Ammon's horn (tissue), 1 donor: Measurements from ENCODE around the gene TRAPPC2.
A peak's percentile ranks its signal among the peaks of the same experiment; 100 is the strongest.
"Not testable (repeated sequence)": the region's sequence is repeated elsewhere in the genome, so short reads cannot be mapped to it uniquely, and the experiment has no call there.

ENCODE experiments used
- DNase-seq: peaks from one replicate; pipeline ENCODE4 v3.0.0-alpha.2; 2016; ENCODE audit warnings: low spot score

Gene TRAPPC2

DNA sequence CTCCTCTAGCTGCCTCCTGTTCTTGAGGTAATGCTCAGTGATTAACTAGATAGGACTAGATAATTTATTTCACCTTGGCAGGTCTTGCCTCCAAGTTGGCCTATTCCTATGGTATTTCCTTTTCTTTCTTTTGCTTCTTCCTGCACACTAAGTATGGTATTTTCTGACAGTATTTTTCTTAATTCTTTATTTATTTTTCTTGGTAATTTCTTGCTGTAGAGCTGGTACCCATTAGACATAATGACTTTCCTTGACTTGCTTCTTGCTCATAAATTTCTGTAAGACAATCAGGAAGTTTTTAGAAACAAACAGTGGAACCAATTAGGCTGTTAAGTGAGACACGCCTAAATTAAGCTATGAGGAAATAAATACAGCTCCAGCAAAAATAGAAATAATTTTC, 36.0 kb downstream of the TRAPPC2 start:
- no peak for DNase-seq

DNA sequence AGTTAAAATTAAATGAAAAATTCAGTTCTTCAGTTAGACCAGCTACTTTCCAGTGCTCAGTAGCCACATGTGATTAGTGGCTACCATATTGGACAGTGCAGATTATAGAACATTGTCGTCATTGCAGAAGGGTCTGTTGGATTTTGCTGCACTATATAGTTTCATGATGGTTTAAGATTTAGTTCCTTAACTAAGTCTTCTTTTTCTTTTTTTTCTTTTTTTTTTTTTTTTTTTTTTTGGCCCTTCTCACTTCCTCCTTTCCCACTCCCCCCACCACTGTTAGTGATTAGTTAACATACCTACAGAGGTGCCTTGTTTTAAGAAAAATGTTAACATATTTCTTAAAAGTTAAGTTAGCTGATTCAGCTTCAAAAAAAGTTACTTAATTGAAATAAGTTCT, 36.4 kb downstream of the TRAPPC2 start:
- DNase-seq, result no peak

DNA sequence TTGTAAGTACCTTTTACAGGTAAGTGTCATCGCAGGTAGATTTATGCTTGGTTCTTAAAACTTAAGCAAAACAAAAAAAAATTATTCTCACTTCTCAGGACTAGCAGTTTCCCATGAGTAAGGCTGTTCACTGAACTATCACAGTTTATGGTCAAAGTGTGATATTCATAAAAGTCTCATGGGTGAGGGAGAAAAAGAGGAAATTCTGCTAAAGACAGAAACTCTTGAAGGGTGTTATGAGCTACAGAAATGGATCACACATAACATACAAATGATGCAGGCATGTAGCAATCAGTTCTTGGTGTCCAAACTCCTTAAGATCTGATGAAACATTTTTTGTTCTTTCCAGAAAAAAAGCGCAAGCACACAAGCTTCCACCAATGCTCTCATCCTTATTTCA, 37.0 kb downstream of the TRAPPC2 start:
- DNase-seq, result no peak

DNA sequence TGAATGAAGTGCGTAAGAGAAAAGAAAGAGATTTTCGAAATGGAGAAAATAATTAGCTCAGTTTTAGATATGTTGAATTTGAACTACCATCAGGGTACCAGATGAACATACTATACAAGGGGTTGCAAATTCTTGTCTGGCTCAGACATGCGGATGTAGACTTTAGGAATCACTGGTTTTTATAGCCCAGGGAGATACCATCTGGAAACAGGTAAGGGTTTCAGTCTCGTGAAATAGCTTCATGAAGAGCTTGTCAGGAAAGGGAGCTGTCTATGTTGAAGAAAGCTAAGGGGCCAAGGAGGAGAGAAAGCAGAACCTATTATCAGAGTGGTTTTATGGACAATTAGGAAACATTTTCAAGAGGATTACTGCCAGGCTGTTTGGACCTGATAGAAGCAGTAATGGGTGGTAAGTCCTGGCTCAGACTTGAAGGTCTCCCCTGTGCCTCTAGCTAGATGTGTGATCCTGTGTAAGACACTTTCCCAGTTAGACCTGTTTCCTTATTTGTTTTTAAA, 38.8 kb downstream of the TRAPPC2 start:
- DNase-seq, result no peak

DNA sequence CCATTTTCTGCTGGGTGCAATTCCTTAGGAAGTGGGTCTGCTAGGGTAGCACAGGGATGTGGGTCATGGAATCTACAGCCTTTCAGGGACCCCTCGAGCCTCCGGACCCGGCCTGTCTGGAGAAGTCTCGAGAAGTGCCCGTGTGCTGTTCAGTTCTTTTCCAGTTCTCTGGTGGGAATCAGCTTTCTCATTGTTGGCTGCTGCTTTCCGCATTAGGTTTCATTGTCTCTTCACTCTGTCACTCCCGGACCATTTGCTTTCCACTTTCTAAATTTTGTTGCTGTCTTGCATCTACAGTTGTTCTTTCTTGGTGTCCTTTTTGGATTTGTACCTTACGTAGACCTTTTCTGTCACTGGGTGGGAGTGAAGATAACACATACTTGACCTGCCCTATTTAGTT, 39.4 kb downstream of the TRAPPC2 start:
- no peak for DNase-seq

DNA sequence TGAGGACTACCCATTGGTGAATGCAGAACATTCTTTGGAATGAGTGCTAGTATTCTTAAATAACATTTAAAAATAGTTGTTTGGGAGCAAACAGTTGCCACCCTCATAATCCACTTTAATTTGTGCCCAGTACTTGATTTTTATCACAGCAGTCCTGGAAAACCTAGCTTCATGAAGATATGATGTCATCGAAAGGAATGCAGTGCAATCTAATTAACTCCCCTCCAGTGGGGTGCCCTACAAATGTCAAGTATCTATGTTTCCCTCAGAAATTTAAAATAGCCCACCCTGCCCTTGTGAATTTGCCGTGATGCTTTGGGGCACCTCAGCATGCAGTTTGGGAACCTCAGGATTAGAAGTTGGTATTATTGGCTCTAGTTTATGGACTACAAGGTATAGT, 40.1 kb downstream of the TRAPPC2 start:
- DNase-seq, result no peak

DNA sequence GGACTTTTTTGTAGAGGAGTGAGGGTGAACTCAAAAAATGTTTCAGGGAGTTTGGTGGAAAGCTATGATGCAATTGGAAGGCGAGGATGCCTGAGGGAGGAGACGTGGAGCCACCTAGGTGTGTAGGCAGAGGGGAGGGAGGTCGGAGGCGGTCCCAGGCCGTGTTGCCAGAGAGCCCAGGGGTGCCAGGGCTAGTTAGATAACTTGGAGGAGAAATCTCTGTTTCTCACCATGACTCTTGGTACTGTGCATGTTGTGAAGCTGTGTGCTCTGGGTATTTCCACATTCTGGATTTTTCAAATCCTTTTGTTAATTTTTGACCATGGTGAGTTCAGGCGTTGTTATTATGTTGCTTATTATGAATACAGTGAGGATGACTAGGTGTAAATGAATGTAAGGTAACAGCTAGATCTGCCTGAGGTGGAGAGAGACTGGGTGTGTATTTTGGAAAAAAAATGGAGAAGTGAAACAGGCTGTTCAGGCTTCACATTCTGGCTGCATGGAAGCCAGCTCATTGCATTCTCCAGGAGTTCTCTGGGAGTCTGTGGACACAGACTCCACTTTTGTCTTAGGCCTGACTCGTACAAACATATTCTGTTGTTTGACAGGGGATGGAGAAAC, 41.0 kb downstream of the TRAPPC2 start:
- peak; percentile 18 for DNase-seq

DNA sequence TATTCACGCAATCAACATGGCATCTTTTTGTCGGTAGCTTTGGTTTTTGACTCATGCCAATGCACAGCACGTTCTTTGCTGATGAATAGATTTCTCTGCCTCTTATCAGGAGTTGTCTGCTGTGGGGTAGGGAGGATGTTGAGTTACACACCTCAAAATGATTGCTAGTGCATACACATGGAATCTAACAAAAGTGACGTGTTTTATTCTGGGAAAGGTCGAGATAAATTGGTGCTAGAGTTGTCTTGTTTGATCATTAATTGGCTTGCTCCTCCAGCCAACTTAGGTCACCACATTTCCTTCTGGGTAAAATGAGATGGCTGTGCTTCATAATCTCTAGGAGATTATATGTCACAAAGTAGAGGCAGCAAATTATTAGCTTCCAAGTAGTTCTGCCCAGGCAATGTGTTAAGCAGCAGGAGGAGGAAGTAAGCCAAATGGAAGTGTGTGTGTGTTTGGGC, 41.6 kb downstream of the TRAPPC2 start:
- no peak for DNase-seq

DNA sequence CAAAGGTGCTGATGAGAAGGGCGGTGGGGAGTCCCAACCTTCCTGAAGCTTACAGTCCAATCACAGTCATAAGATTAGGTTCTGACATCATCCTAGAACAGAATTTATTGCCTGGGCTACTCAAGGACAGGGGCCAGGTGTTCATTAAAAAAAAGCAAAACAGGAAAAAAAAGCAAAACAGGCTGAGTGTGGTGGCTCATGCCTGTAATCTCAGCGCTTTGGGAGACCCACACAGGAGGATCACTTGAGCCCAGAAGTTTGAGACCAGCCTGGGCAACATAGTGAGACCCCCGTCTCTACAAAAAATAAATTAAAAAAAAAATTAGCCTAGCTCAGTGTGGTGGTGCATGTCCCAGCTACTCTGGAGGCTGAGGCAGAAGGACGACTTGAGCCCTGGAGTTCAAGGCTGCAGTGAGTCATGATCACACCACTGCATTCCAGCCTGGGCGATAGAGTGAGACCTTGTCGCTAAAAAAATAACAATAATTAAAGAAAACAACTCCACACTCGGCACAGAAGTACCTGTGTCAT, 42.5 kb downstream of the TRAPPC2 start:
- no peak for DNase-seq

DNA sequence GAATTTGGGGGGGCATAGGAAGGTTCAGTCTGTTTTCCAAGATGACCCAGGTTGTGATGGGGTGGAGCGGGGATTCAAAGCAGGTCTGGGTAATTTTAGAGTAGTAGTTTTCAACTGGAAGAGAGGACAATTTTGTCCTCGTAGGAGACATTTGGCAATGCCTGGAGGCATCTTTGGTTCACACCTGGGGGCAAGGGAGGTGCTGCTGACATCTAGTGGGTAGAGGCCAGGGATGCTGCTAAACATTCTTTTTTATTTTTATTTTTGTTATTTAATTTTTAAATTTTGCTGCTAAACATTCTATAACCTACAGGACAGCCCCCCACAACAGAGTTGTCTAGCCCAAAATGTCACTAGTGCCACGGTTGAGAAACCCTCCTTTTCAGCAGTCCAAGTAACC, 43.6 kb downstream of the TRAPPC2 start:
- DNase-seq, result no peak

DNA sequence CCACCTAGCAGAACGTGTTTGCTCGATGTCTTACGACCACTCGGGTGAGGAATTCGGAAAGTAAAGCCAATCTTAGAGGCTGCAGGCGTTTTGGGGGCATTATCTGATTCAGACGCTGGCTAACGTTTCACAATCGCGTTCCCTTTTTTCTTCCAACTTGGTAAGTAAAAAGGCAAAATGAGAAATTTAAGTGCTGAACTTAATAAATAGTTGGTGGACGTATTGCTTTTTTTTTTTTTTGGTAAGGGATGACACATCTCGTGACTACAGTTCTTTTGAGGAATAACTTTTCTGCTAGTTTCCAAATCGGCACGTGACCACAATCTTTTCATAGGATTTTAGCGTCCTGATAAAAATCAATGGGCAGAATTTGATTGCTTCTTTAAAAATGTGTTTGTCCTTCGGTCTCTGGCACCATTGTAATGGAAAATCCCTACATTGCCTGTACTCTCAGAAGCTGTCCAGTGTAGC, 44.6 kb downstream of the TRAPPC2 start:
- DNase-seq, result no peak

DNA sequence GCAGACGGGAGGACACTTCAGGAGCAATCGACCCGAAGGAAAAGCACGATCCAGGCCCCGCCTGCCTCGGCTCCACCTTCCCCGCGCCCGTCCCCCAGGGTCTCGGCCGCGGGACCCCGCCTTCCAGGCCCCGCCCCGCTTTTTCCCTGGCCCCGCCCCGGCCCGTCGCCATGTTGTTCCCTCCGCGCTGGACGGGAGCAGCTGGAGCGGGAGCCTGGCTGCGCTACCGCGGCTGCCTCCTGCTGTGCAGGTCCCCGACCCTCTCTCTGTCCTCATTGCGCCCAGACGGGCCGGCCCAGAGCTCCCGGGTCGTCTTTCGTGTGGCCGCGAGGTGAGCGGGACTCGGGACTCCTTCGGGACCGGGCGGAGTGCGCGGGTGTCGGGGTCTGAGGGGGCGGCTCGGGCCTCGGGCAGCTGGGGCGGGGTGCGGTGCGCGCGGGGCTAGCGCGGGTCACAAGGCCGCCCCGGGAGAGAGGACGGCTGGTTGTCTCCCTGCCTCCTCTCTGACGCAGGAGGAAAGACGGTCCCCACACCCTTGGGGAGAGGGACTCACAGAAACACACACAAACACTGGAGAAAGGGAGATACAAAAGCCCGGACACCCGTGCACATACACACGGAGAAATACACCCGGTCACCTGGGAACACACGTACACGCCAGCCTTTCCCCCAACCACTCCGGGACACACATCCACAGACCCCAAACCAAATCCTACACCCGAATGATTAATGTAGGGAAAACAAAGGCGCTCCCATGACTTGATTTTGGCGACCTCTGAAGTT, 45.3 kb downstream of the TRAPPC2 start, which contains the start of gene RAB9A:
TSS of gene RAB9A (plus strand) at position 171 of the 783 bp plus-strand sequence. CDS start 19,619 bp downstream, outside the sequence.
- peak; percentile 78 for DNase-seq

DNA sequence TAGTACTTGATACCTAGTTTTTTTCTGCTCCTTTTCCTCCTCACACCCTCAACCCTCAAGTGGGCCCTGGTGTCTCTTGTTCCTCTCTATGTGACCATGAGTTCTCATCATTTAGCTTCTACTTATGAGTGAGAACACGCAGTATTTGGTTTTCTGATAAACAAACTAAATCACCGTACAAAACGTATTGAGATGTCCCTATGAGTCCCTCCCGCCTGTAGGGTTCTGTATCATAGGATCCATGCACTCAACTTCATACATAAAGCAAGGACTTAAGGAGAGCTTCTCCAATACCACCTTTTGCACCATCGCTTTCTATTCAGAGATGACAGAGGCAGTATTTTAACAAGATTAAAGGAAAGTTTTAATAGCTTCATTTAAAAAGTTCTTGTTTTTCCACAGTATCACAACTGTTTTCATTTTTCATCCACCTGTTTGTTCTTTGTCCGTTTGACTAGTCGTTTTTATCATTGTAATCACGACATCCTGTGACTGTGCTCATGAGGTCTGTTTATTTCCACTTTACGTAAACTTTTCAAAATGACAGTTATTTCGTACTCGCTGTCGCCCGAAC, 45.9 kb downstream of the TRAPPC2 start:
- DNase-seq, result no peak

DNA sequence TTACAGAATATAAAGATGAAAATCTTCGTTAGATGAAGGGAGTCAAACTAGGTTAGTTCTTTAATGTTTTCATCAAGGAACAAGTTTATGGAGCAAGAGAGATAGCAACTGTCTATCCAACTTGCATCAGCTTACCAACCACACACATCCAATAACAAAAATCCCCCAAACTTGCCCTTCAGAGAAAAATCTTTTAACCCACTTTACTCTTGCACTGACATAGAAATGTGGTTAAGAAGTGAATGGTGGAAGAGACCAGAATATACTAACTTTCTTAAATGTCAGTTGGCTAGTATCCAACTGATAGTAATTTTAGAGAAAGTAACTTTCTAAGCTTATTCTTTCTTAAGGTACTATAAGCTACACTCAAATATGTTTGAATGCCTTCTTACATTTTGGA, 47.2 kb downstream of the TRAPPC2 start:
- DNase-seq, result no peak

DNA sequence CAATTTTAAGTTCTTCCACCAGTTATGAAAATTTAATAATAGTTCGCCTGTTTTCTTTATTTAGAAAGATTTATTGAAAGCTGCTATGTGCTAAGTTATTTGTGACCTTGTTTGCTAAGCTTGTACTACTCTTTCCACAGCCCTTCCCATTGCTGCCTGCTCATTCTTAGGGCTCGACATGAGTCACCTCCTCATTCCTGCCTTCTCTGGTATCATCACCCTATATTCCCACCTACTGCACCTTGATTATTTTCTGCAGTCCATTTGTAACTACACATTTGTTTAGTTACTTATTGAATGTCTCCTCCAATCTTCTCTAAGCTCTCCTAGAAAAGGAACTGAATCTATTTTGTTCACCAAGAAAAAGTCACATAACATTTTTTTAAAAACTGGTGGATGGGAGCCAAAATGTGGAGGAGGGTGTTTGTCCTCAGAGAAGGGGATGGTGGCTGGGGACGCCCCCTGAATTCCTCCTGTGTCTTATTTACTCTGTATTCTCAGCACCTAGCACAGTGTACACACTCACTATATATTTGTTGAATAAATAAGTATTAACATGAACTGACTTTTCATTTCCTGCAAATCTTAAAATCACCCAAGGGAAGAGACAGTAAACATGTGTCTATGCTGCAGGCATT, 49.2 kb downstream of the TRAPPC2 start:
- DNase-seq, result no peak

DNA sequence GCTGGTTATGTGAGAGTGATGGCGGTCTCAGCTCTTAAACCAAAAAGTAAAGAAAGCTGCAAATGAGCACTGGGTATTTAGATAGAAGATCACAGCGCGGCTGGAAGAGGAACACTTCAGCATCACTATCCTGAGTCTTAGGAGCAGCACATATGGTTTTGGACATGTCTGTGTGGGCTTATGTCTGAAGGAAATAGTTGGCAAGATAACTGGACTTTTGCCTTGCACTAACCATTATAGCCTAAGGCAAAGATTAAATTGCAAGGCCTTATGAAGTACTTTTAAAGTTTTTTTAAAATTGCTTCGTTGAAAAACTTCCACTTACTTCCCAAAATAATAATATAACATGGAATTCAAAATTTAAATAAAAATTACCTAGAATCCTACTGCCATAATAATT, 50.1 kb downstream of the TRAPPC2 start:
- no peak for DNase-seq

DNA sequence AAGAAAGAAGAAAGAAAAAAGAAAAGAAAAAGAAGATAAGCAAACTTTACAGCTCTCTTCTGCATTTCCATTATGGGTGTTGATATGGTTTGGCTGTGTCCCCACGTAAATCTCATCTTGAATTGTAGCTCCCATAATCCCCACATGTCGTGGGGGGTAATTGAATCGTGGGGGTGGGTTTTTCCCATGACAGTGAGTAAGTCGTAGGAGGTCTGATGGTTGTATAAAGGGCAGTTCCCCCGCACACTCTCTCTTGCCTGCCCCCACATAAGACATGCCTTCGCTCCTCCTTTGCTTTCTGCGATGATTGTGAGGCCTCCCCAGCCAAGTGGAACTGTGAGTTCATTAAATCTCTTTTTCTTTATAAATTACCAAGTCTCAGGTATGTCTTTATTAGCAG, 52.8 kb downstream of the TRAPPC2 start:
- DNase-seq, result no peak

DNA sequence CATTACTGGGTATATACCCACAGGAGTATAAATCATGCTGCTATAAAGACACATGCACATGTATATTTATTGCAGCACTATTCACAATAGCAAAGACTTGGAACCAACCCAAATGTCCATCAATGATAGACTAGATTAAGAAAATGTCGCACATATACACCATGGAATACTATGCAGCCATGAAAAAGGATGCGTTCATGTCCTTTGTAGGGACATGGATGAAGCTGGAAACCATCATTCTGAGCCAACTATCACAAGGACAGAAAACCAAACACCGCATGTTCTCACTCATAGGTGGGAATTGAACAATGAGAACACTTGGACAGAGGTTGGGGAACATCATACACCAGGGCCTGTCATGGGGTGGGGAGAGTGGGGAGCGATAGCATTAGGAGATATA, 54.7 kb downstream of the TRAPPC2 start:
- not testable (repeated sequence) for DNase-seq

DNA sequence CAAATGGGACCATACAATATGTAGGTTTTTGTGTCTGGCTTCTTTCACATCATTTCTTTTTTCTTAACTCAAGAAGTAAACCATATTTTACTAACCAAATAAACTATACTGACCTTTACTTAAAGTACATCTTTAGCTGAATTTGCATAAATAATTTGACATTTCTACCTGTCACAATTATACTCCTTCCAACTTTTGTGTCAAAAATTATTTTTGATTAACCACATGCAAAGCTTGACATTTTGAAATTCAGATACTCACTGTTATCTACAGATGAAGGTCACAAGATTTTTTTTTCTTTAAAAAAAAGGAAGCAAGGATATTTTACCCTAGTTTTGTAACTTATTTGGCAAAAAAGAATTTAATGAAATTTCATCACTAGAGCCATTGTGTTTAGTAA, 57.5 kb downstream of the TRAPPC2 start:
- no peak for DNase-seq

DNA sequence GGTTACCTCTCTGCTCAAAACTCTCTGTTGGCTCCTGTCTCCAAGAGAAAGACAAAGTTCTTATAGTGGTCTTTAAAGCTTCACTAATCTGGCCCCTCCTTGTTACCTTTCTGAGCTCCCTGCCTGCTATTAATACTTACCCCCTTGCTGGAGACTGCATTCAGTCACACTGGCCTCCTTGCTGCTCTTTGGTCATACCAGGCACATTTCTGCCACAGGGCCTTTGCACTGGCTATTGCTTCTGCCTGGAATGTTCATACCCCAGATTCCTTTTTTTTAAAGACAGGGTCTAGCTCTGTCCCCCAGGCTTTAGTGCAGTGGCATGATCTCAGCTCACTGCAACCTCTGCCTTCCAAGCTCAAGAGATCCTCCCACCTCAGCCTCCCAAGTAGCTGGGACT, 61.4 kb downstream of the TRAPPC2 start:
- DNase-seq, result no peak

DNA sequence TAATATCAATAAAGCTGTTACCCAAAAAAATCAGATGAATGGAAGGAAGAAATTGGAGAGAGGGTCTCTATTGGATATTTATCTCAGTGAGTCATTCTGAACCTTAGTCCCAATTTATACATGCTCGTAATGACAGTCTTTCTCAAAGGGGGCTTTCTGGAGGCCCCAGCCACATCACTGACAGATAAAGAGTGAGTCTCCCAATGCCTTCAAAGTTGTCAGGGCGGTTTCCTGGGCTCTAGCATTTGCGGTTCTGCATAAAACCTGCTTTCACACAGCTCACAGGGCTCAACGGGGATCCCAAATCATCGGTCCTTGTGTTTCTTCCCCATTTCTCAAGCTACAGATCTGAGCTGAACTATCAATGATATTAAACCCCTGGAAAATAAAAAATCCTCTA, 64.2 kb downstream of the TRAPPC2 start:
- DNase-seq, result no peak

DNA sequence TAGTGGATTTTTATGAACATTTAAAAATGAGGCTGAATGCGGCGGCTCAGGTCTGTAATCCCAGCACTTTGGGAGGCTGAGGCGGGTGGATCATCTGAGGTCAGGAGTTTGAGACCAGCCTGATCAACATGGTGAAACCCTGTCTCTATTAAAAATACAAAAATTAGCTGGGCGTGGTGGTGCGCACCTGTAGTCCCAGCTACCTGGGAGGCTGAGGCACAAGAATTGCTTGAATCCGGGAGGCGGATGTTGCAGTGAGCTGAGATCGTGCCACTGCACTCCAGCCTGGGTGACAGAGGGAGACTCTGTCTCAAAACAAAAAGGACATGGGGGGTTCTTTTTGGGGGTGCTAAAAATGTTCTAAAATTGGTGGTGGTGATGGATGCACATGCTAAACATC, 64.7 kb downstream of the TRAPPC2 start:
- not testable (repeated sequence) for DNase-seq
